Activated CD8-positive, alpha-beta T cell treated with anti-CD3 and anti-CD28 coated beads for 36 hours (primary cell): ENCODE measurements around the gene CLDN3. TPM values are rescaled to one million over a fixed set of nuclear protein-coding genes. Genes with fewer than 3 reads are reported as not detected.
A peak's percentile ranks its signal among the peaks of the same experiment; 100 is the strongest.

Source experiments
- ATAC-seq: fragments of 200-7000 bp; cut with Tn5 transposase; one replicate; pipeline ENCODE4 v1.10.0; 2021; ENCODE audit warnings: mild to moderate bottlenecking, moderate library complexity
- CTCF ChIA-PET: fragments of 350-600 bp; sonication (Branson Sonifier 250); formaldehyde crosslinking; loops from one replicate; lab custom pipeline; 2021; ENCODE audit warnings: antibody characterized with exemption; lab: Charles Lee
- POLR2A ChIA-PET: fragments of 350-600 bp; sonication (Branson Sonifier 250); formaldehyde crosslinking; loops from one replicate; lab custom pipeline; 2021; ENCODE audit warnings: antibody characterized with exemption; lab: Charles Lee
- DNase-seq: peaks from one replicate; pipeline ENCODE4 v3.0.0-alpha.2; 2020
- H3K27ac Mint-ChIP-seq: one replicate; pipeline ENCODE4 v1.8.0; 2021; ENCODE audit warnings: mild to moderate bottlenecking, mixed read lengths
- H3K27me3 Mint-ChIP-seq: one replicate; pipeline ENCODE4 v1.8.0; 2021; ENCODE audit warnings: mixed read lengths
- H3K36me3 Mint-ChIP-seq: one replicate; pipeline ENCODE4 v1.8.0; 2021; ENCODE audit warnings: low read depth, mixed read lengths
- H3K4me1 Mint-ChIP-seq: one replicate; pipeline ENCODE4 v1.8.0; 2021; ENCODE audit warnings: low read depth, mixed read lengths
- H3K4me3 Mint-ChIP-seq: one replicate; pipeline ENCODE4 v1.8.0; 2021; ENCODE audit warnings: mild to moderate bottlenecking, moderate library complexity, mixed read lengths
- H3K9me3 Mint-ChIP-seq: one replicate; pipeline ENCODE4 v1.8.0; 2021; ENCODE audit warnings: mixed read lengths
- CTCF ChIP-seq: fragments of 200-600 bp; IDR thresholded peaks from one replicate; pipeline ENCODE4 v1.8.0; 2022; ENCODE audit warnings: antibody characterized with exemption, mild to moderate bottlenecking
- intact Hi-C: fragments of 100-400 bp; cut with micrococcal nuclease; formaldehyde crosslinking; loops from one replicate; pipeline ENCODE4 v1.10.0; 2022
- total RNA-seq, 2 experiments: library from RNA; stranded (reverse); gene quantifications; one replicate each; pipeline ENCODE4 v1.2.3, GENCODE V29; 2021

Gene CLDN3
- total RNA-seq, 2 experiments from 2014 or later, result not detected

GRCh38 chr7:73811760-73812168, 41.7 kb upstream of the CLDN3 start:
- ChIA-PET CTCF (interaction anchor here (0.7 to 5.8 kb wide), 9 partner anchors 9 to 215 kb away, joined by 3 to 85 read pairs (median 6); partner anchors contain the start of gene METTL27), POLR2A (no interaction called here)
- DNase-seq (peak; percentile 69), ATAC-seq (peak; percentile 95)
- intact Hi-C loops, result loop anchor here (2.0 kb wide), 1 partner anchor 39 kb away; no protein-coding TSS in a partner anchor
- Mint-ChIP-seq H3K27me3 (peaks cover 6% of the 10 kb centered on the region), H3K36me3 (no peaks in the 10 kb centered on the region), H3K4me3 (no peak overlapping the region), H3K9me3 (no peaks in the 10 kb centered on the region), H3K27ac (no peak overlapping the region), H3K4me1 (no peaks in the 10 kb centered on the region)
- peak; percentile 78 for TF ChIP-seq CTCF

GRCh38 chr7:73810998-73811360, 40.9 kb upstream of the CLDN3 start:
- no peak for TF ChIP-seq CTCF
- H3K9me3 Mint-ChIP-seq, result no peaks in the 10 kb centered on the region
- peaks cover 6% of the 10 kb centered on the region for H3K27me3 Mint-ChIP-seq
- ATAC-seq, result no peak
- intact Hi-C loops, result loop anchor here (2.0 kb wide), 1 partner anchor 40 kb away; no protein-coding TSS in a partner anchor
- POLR2A ChIA-PET, result interaction anchor here (0.6 kb wide), 1 partner anchor 33 kb away, joined by 3 read pairs; no protein-coding TSS in a partner anchor
- no peak overlapping the region for H3K4me3 Mint-ChIP-seq
- no peak overlapping the region for H3K27ac Mint-ChIP-seq
- no peaks in the 10 kb centered on the region for H3K36me3 Mint-ChIP-seq
- no peaks in the 10 kb centered on the region for H3K4me1 Mint-ChIP-seq
- DNase-seq, result no peak
- CTCF ChIA-PET, result interaction anchor here (0.8 to 5.8 kb wide), 5 partner anchors 10 to 48 kb away, joined by 3 to 85 read pairs (median 4); partner anchors contain the start of gene METTL27

GRCh38 chr7:73809467-73809951, 39.4 kb upstream of the CLDN3 start:
- no peak overlapping the region for H3K4me3 Mint-ChIP-seq
- ChIA-PET POLR2A (no interaction called here), CTCF (interaction anchor here (5.8 kb wide), 1 partner anchor 45 kb away, joined by 85 read pairs; no protein-coding TSS in a partner anchor)
- intact Hi-C loops, result no loop called here
- no peak overlapping the region for H3K27ac Mint-ChIP-seq
- TF ChIP-seq CTCF, result no peak
- H3K36me3 Mint-ChIP-seq, result no peaks in the 10 kb centered on the region
- H3K27me3 Mint-ChIP-seq, result peaks cover 5% of the 10 kb centered on the region
- no peaks in the 10 kb centered on the region for H3K4me1 Mint-ChIP-seq
- H3K9me3 Mint-ChIP-seq, result no peaks in the 10 kb centered on the region
- ATAC-seq (no peak), DNase-seq (no peak)

- Mint-ChIP-seq H3K36me3 (no peaks in the 10 kb centered on the region), H3K4me3 (no peak overlapping the region), H3K4me1 (no peaks in the 10 kb centered on the region), H3K27me3 (no peaks in the 10 kb centered on the region), H3K27ac (no peak overlapping the region), H3K9me3 (no peaks in the 10 kb centered on the region)
- POLR2A ChIA-PET, result no interaction called here
- CTCF ChIA-PET, result interaction anchor here (0.6 kb wide), 1 partner anchor 10 kb away, joined by 3 read pairs; no protein-coding TSS in a partner anchor
- ATAC-seq (no peak), DNase-seq (no peak)
- intact Hi-C loops, result no loop called here
- TF ChIP-seq CTCF, result no peak
Measured at GRCh38 chr7:73802459-73802858, 32.4 kb upstream of the CLDN3 start.

- CTCF ChIA-PET, result interaction anchor here (2.1 kb wide), 1 partner anchor 10 kb away, joined by 7 read pairs; no protein-coding TSS in a partner anchor
- no peak for TF ChIP-seq CTCF
- DNase-seq, result no peak
Measured at GRCh38 chr7:73801577-73801976, 31.5 kb upstream of the CLDN3 start.

More at GRCh38 chr7:73801577-73801976, 31.5 kb upstream of the CLDN3 start:
- intact Hi-C loops, result no loop called here
- POLR2A ChIA-PET, result no interaction called here
- Mint-ChIP-seq H3K4me3 (no peak overlapping the region), H3K36me3 (no peaks in the 10 kb centered on the region), H3K9me3 (no peaks in the 10 kb centered on the region), H3K4me1 (no peaks in the 10 kb centered on the region), H3K27ac (no peak overlapping the region), H3K27me3 (no peaks in the 10 kb centered on the region)
- no peak for ATAC-seq
